GM18507 (cell line): ENCODE measurements around the gene KLK10.

Source experiments
- DNase-seq: peaks from one replicate; pipeline ENCODE4 v3.0.0; 2011; ENCODE audit warnings: low read depth; ENCODE audit not compliant: insufficient read length; ENCODE audit errors: extremely low spot score
- FAIRE-seq: peaks from 2 replicates; lab custom pipeline; 2011; peaks lifted over from hg19 to GRCh38; lab: Jason Lieb, UNC

Gene KLK10

GRCh38 chr19:51027126-51027806 lies 7.8 kb upstream of the KLK10 start:
- FAIRE-seq (no peak), DNase-seq (no peak)

DNA sequence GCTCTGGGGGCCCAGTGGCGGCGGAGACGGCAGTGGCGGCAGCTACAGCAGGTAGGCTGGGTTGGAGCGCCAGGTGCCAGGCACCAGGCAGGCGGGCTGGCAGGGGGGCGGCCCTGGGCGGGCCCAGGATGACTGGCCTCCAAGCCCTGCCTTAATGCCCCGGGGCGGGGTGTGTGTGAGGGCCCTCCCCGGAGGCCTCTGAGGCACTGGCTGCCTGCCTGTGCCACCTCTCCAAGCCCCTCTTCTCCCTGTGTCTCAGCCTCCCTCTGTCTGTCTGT lies 7.0 kb upstream of the KLK10 start, which contains the start of gene KLK11:
KLK11 (minus strand) TSS at position 63 of the 278 bp plus-strand sequence. CDS start 985 bp downstream, outside the sequence.
- FAIRE-seq (no peak), DNase-seq (no peak)

GRCh38 chr19:51025809-51026553 lies 6.5 kb upstream of the KLK10 start:
- DNase-seq (no peak), FAIRE-seq (no peak)

- DNase-seq (no peak), FAIRE-seq (no peak)
Measured at GRCh38 chr19:51025401-51025800, 5.9 kb upstream of the KLK10 start.

DNA sequence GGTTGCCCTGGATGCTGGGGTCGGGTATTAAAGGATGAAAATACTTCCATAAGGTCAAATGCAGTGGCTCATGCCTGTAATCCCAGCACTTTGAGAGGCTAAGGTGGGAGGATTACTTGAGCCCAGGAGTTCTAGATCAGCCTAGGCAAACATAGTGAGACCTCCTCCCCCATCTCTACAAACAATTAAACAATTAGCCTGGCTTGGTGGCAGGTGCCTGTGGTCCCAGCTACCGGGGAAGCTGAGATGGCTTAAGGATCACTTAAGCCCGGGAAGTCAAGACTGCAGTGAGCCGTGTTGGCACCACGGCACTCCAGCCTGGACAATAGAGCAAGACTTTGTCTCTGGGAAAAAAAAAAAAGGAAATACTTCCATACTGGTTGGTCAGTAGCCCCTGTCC lies 5.4 kb upstream of the KLK10 start:
- no peak for FAIRE-seq

DNA sequence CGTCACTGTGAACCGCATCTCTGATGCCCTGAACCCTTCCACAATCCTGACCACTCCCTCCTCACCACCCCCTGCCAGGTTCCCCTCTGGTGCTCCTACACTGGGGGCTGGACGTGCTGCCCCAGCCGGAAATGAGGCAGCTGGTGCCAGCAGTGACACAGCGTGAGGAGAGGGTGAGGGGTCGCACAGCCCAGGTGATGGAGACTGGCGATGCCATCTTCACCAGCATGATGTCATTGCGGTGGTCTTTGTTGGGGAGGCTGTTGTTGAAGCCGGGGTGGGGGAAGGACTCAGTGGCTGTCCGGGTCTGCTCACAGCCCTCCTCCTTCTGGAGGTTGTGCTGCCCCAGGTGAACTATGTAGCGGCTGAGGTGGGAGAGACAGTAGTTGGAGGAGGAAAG lies 4.4 kb upstream of the KLK10 start:
- FAIRE-seq = no peak
- DNase-seq = no peak

More for the DNA sequence above, 5.4 kb upstream of the KLK10 start:
- DNase-seq = no peak

- DNase-seq = no peak
- no peak for FAIRE-seq
Measured at GRCh38 chr19:51022526-51022925, 3.0 kb upstream of the KLK10 start.

GRCh38 chr19:51020988-51021651 lies 1.6 kb upstream of the KLK10 start:
- no peak for DNase-seq
- peak; percentile 56 for FAIRE-seq

DNA sequence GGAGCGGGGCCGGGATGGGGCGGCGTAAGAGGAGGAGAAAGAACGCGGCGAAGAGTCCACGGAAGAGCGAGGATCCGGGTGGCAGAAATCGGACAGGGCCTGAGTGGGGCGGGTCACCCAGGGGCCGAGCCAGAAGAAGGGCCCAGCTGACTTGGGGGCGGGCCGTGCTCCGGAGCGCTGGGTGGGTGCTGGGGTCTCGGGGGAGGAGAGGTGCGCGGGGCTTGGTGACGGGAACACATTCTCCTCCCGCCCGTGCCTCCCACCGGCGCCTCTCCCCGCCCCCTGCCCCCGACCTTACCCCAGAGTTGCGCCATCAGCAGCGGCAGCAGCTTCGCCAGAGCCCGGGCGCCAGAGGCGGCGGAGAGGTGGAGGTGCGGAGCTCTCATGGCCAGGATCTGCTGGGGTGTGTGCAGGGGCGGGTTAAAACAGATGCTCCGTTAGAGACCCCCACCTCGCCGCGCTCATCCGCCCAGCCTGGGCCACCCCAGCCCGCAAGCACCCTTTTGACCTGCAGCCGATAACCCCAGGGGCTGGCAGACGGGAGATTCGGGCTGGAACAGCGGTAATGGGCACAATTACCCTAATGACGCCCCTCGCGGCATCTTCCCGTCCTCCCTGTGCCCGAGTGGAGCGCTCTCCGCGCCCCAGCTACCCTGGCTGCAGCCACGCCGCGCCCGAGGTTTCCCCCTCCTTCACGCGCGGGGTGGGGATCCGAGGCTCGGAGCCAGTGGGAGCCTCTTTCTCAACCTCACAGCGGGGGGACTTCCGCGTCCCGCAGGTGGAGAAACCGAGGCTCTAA lies 565 bp downstream of the KLK10 start:
- FAIRE-seq (no peak), DNase-seq (no peak)

- DNase-seq = no peak
- no peak for FAIRE-seq
Measured at GRCh38 chr19:51016798-51017683, 2.5 kb downstream of the KLK10 start.

DNA sequence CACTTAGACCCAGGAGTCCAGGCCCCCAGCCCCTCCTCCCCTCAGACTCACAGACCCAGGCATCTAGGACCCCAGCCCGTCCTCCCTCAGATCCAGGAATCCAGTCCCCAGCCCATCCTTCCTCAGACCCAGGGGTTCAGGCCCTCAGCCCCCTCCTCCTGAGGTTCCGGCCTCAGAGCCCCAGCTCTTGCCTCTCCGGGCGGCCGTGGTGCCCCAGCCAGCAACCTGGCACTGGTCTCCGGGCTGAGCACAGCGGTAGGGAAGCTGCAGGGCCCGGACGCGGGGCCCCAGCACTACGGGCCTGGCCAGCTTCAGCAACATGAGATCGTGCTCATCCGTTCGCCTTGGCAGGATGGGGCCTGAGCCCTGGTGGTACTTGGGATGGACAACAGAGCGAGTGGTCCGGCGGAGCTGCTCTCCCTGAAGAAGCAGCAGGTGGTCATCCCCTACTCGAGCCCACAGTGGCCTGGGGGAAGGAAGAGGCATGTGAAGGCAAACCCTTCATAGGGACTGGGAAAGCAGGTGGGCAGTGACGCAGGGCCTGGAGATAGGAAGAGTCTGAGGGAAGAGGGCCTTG lies 3.7 kb downstream of the KLK10 start:
- FAIRE-seq (no peak), DNase-seq (no peak)

DNA sequence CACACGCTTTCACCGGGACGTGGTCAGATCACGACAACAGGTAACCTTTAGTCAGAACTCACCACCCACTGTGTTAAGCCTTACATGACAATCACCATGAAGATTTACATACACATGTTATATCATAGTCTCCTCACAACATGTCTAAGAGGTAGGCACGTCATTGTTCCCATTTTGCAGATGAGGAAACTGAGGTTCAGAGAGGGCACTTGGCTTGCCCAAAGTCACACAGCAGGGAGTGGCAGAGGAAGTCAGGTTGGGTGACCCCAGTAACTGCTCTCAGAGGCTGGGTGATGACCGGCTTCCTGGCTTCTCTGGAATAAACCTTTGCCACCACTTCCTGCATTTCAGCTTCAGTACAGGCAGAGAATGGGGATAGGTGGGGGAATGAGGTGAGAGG lies 5.3 kb downstream of the KLK10 start:
- no peak for FAIRE-seq
- DNase-seq = no peak

- DNase-seq (no peak), FAIRE-seq (no peak)
Measured at GRCh38 chr19:51012661-51013190, 6.8 kb downstream of the KLK10 start.

- FAIRE-seq = no peak
- DNase-seq = no peak
Measured at GRCh38 chr19:51010066-51010795, 9.3 kb downstream of the KLK10 start.

GRCh38 chr19:51009061-51009891 lies 10.2 kb downstream of the KLK10 start:
- no peak for DNase-seq
- no peak for FAIRE-seq

- FAIRE-seq = no peak
Measured at GRCh38 chr19:51007488-51007887, 12.0 kb downstream of the KLK10 start.

DNA sequence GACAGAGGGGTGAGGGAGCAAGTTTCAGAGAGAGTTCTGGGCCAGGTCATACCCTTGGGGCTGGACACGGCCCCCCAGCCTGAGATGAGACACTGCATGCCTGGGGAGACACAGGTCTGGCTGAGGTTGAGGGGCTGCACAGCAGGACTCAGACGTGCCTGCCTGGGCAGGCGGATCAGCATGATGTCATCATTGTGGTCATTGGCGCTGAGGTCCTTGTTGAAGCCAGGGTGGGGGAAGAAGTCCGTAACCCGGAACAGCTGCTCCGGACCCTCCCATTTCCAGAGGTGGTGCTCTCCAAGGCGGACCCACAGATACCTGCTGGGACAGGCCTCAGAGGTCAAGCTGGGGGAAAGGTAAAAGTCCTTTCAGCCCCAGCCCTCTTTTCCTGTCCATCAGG lies 13.1 kb downstream of the KLK10 start:
- DNase-seq (no peak), FAIRE-seq (no peak)

More at GRCh38 chr19:51007488-51007887, 12.0 kb downstream of the KLK10 start:
- no peak for DNase-seq
